Right renal cortex interstitium (tissue), 3 donors: ENCODE measurements around the gene SLC35A2. TPM values are rescaled to one million over a fixed set of nuclear protein-coding genes. Genes with fewer than 3 reads are reported as not detected.

Experiments
- DNase-seq, 3 donors: peaks; one replicate each; pipeline ENCODE4 v3.0.0-alpha.2; 2013; ENCODE audit warnings: low read depth in 3 of 3, low spot score in 2 of 3
- polyA plus RNA-seq, 3 donors: library from polyadenylated mRNA; unstranded; fragments of 120-200 nt; gene quantifications; one replicate each; pipeline ENCODE4 v1.2.1, GENCODE V29; 2013; ENCODE audit not compliant: insufficient read length in 3 of 3

The SLC35A2 gene
- 10 to 100 TPM; 31.8 to 32.8 (median 32.4) TPM for polyA plus RNA-seq

DNA sequence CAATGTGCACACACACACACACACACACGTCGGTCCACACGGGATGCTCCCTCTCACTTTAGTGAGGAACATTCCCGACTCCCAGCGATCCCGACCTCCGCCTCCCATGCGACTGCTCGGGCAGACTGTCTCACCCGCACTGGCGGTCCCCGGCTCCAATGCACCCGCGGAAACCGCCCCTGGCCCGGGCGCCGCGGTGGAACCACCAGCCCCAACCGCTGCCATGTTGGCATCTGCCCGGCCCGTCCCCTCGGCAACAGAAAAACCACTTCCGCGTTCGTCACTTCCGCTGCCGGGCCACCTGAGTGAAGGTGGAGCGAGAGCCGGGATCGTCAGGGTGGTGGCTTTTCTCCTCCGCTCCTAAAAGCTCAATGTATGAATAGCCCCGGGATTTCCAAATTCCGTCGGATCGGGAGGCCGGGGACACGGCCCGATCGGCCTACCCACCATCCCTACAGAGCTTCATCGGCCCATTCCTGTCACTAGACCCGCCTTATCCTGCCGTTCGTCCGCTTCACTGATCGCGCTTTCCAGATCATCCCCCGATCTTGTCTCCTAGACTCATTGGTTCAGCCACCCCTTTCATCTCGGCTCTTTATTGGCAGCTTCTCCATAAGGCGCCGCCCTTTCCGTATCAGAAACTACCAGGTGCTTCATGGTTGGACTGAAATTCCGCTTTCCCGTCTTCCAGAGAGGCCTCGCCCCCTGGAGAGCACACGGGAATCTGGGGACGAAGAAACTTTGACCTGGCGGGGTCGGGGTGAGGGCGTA, at the start of gene SLC35A2:
SLC35A2 (minus strand) TSS at position 235 of the 771 bp plus-strand sequence; CDS start at position 225, 10 bp downstream.
- no peak for DNase-seq

- DNase-seq, result no peak
Measured at GRCh38 chrX:48960291-48960690, 48.8 kb upstream of the SLC35A2 start.

GRCh38 chrX:48958635-48959094, 47.2 kb upstream of the SLC35A2 start:
- no peak for DNase-seq

- DNase-seq, result peak; percentile 86 to 93 (median 92)
Measured at GRCh38 chrX:48957827-48958634, 46.6 kb upstream of the SLC35A2 start.

DNA sequence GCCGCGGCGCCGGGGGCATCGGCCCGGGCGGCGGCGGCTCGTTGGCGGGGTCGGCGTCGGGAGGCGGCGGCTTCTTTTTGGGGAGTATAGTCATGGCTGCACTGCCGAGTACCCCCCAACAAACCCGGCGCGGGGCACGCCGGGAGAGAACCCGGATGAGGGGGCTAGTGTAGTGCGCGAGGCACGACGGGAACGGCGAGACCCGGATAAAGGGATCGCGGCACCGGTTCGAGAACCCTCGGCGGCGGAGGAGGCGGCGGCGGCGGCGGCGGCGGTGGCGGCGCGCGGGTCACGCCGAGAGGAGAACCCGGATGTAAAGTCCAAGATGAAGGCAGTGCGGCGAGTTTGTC, 46.0 kb upstream of the SLC35A2 start, which contains the start of gene OTUD5:
OTUD5 (minus strand) TSS at position 131 of the 350 bp plus-strand sequence; CDS start at position 94, 37 bp downstream.
- DNase-seq, result no peak

DNA sequence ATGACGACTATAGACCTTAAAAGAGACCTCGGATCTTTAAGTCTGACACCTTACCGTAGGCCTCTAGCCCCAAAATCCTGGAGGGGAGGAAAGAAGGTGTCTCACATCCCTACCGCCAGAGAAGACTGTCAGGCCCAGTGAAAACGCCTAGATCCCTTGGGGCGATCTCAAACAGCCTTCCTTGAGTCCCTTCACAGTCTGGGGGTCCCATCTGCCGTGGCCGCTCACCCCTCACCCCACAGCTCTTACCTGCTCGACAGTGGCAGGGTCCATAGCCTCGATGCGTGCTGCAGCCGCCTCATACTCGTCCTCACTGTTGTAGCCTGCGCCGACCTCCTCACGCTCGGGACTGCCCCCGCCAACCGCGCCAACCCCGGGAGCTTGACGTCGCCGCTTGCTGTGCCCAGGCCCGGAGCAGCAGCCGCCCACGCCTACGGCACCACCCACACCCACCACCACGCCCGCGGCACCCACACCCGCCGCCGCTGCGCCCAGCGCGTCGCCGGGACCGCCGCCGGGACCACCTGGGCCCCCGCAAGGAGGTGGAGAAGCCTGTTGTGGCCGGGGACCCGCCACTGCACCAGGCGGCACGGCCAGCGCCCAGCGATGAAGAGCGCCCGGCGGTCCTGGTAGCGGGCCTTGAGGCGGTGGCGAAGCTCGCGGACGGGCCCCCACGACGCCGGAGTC, 45.4 kb upstream of the SLC35A2 start:
- DNase-seq, result no peak

DNA sequence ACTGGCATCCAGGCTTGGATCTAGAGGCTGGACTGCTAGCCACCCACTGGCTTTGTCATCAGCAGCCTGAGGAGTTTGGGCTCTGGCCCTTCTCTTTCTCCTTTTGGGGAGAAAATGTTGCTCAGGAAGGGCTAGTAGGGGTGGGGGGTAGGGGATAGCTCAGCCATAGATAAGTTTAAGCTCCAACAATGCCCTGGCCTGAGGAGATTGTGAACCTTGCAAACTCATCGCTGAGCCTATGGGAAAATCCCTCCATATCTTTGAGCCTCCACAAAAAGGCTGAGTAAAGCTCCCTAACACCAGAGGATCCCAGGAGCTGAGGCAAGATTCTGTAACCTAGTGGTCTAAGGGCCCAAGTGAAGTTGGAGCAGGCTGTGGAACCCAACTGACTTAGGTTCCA, 37.1 kb upstream of the SLC35A2 start:
- no peak for DNase-seq

GRCh38 chrX:48945517-48946348, 34.3 kb upstream of the SLC35A2 start:
- peak in 1 of 3 donors; percentile 8 for DNase-seq

DNA sequence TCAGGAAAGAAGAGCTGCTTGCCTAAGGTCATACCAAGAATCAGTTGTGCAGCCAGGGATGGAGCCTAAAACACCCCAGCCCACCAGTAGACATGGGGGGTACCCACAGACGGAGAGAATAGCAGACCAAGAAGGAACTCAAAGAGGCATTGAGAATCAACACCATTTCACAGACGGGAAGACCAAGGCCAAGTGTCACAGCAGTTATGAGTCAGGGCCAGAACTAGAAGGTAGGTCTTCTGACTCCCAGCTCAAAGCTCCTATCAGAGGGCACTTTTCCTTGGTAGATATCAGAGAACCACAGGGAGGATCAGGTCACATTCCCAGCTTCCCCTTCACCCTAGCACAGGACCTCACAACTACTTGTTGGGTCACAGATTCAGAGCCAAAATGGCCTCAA, 31.4 kb upstream of the SLC35A2 start:
- DNase-seq, result no peak

DNA sequence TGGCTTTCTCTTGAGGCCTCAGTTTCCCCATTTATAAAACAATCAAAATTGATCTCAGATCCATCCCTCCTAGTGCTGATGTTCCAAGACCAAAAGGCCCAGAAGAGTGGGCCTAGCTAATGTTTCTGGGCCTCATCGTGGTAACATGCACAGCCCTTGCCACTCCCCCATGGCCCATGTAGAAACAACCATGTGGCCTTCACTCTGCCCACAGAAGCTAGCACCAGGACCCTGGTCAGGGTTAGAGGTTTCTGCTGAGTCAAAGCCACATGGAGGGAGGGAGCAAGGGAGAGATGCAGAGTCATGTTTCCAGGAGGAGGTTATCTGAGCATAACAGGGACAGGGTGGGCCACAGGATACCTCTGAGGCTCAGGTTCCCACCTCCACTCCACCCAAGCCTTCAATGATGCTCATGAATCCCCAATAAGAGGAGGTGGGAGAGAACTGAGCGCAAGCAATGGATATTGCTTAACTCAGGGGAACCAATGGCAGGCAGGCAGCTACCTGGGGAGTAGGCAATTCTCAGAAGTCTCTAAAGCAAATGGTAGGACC, 29.0 kb upstream of the SLC35A2 start:
- no peak for DNase-seq

DNA sequence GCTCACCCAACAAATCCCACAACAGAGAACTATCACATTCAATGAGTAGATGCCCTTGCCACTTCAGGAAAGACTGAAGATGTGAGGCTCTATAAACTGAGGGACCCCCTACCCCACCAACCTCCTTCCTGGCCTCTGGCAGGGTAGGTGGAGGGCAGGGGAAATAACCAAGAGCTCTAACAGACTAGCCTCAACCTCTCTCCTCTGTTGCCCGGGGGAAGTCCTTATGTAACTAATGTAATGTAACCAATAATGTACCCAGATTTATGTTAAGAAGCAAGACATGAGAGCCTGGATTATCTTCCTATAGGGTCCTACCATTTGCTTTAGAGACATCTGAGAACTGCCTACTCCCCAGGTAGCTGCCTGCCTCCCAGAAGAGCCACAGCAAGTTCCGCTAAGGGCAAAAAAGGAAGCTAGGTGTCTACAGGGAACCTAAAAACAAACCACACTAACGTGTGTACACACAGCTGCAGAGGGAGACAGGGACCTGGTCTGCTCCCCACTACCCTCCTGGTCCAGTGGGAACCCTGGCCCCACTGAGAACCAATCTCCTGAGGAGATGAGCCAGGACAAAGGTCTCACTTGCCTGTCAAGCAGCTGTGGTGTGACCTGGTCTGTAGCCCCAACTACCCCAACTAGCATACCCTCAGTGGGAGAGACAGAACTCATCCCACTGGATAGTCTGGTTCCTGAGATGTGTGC, 28.2 kb upstream of the SLC35A2 start:
- DNase-seq, result no peak

DNA sequence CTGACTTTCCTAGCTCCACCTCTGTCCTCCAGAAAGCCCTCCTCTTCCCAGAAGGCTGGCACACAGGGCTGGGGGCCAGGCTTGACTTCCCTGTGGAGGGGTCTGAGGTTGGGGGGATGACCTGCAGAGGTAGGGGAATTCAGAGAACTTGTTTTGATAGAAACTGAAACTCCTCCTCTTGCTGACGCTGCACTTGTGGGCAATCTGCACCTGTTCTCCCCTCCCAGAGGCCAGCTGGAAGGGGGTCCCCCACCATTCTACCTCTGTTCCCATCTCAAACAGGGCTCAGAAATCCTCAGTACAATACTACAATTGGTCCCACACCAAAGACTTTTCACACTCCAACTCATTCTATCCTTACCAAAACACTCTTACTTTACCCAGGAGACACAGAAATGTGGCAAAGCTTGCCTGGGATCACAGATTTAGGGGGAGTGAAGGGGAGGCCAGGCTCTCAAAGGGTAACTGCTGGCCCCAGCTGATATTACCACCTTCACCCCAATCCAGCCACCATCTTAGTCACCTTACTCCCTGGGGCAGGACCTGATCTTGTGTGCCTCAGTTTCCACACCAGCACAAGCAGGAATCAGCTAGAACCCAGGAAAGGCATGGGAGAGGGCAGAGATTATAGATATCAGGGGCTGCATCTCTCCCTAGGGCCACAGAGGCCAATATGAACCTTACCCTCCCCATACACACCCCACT, 27.4 kb upstream of the SLC35A2 start:
- no peak for DNase-seq

- DNase-seq, result no peak
Measured at GRCh38 chrX:48937054-48937907, 25.8 kb upstream of the SLC35A2 start.

DNA sequence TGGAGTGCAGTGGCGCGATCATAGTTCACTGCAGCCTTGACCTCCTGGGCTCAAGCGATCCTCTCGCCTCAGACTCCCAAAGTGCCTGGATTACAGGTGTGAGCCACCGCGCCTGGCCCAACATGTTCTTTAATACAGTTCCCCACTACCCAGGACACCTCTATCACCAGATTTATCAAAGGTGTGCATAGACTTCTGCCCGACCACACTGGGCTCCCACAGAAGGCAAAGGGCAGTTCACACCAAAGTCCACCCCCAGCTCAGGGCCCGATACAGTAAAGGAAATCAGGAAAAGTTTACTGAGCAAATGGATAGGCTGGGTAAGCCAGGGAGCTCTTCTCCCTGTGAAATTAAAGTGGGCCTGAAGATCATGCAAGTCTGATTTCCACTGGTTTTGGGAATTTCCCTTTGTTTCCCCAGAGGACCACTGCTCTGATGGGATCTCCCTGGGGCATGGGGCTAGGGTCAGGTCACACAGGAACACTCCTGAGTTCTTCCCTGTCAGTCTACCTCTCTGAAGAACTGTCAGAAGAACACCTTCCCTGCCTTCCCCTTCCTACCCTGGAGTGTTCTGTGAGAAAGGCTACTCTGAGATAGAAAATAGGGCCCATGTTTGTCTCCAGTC, 25.1 kb upstream of the SLC35A2 start:
- DNase-seq, result no peak

GRCh38 chrX:48935301-48935670, 23.8 kb upstream of the SLC35A2 start:
- no peak for DNase-seq

GRCh38 chrX:48934581-48935300, 23.3 kb upstream of the SLC35A2 start:
- DNase-seq, result no peak

GRCh38 chrX:48933757-48934156, 22.3 kb upstream of the SLC35A2 start:
- no peak for DNase-seq
